Endothelial cell of umbilical vein (primary cell): ENCODE measurements around the gene CLDN2. TPM values are rescaled to one million over a fixed set of nuclear protein-coding genes. Genes with fewer than 3 reads are reported as not detected.

ENCODE experiments used
- BruUV-seq: library from RNA; stranded (reverse); fragments of 400-500 nt; replicated peaks from 2 replicates; lab custom pipeline; 2021; lab: Mats Ljungman, UMichigan
- CTCF ChIA-PET: fragments of 300-600, 350-600 bp; sonication (Branson Sonifier 250); formaldehyde crosslinking; loops from one replicate; lab custom pipeline; 2021; ENCODE audit warnings: antibody characterized with exemption, inconsistent platforms; lab: Charles Lee
- POLR2A ChIA-PET: fragments of 300-600, 350-600 bp; sonication (Branson Sonifier 250); formaldehyde crosslinking; loops from one replicate; lab custom pipeline; 2021; ENCODE audit warnings: antibody characterized with exemption, inconsistent platforms; lab: Charles Lee
- DNase-seq: peaks from one replicate; pipeline ENCODE4 v3.0.0-alpha.2; 2011; ENCODE audit warnings: low read depth, low spot score
- FAIRE-seq: peaks from 2 replicates; lab custom pipeline; 2011; peaks lifted over from hg19 to GRCh38; lab: Jason Lieb, UNC
- H2AFZ ChIP-seq: 2 replicates; pipeline ENCODE4 v1.6.0; 2012; ENCODE audit warnings: low read depth, low read length, control low read depth, inconsistent platforms
- H3K27ac ChIP-seq: 2 replicates; pipeline ENCODE4 v1.5.1; 2011; ENCODE audit warnings: low read depth, mild to moderate bottlenecking, control low read depth, low read length, moderate library complexity; ENCODE audit not compliant: insufficient read depth
- H3K27me3 ChIP-seq, 2 experiments: 2 replicates each; pipeline versions ENCODE4 v1.6.0 to v1.6.1; 2011; ENCODE audit warnings: low read length in 2 of 2, mixed read lengths in 1 of 2; ENCODE audit not compliant: control insufficient read depth in 2 of 2, insufficient read depth in 2 of 2
- H3K36me3 ChIP-seq, 2 experiments: 2 replicates in 1 of 2; 3 replicates in 1 of 2; pipeline ENCODE4 v1.5.1; 2011; ENCODE audit warnings: low read length in 2 of 2, mild to moderate bottlenecking in 1 of 2, moderate library complexity in 1 of 2; ENCODE audit not compliant: control insufficient read depth in 2 of 2, insufficient read depth in 2 of 2; ENCODE audit errors: extremely low read depth in 1 of 2
- H3K4me1 ChIP-seq: 3 replicates; pipeline ENCODE4 v1.5.1; 2011; ENCODE audit warnings: mild to moderate bottlenecking, low read length; ENCODE audit not compliant: control insufficient read depth, insufficient read depth; ENCODE audit errors: extremely low read depth
- H3K4me2 ChIP-seq: 2 replicates; pipeline ENCODE4 v1.6.1; 2011; ENCODE audit warnings: low read length, control low read depth, mixed read lengths; ENCODE audit not compliant: insufficient read depth
- H3K4me3 ChIP-seq, 3 experiments: fragments of 200-600 bp in 1 of 3; sonication (generic), shearing (Covaris generic) in 1 of 3; replicated peaks in 1 of 3; 2 replicates each; pipeline ENCODE4 v1.5.1; 2011 to 2016; ENCODE audit warnings: control low read depth in 3 of 3, low read length in 3 of 3, mild to moderate bottlenecking in 2 of 3, inconsistent platforms in 1 of 3, low read depth in 1 of 3, moderate library complexity in 1 of 3; ENCODE audit not compliant: insufficient read depth in 1 of 3
- H3K79me2 ChIP-seq: 2 replicates; pipeline ENCODE4 v1.6.0; 2012; ENCODE audit warnings: low read length, inconsistent platforms; ENCODE audit not compliant: control insufficient read depth, insufficient read depth
- H3K9ac ChIP-seq: replicated peaks from 2 replicates; pipeline ENCODE3; 2011; ENCODE audit warnings: low read length, control low read depth; ENCODE audit not compliant: insufficient read depth; ENCODE audit errors: extremely low read depth
- H3K9me1 ChIP-seq: replicated peaks from 3 replicates; pipeline ENCODE4 v1.6.0; 2011; ENCODE audit warnings: mild to moderate bottlenecking, low read length; ENCODE audit not compliant: control insufficient read depth, insufficient read depth; ENCODE audit errors: extremely low read depth
- H3K9me3 ChIP-seq: replicated peaks from 2 replicates; pipeline ENCODE4 v1.5.1; 2012; ENCODE audit warnings: low read length, inconsistent platforms; ENCODE audit not compliant: control insufficient read depth, insufficient read depth
- H4K20me1 ChIP-seq: replicated peaks from 2 replicates; pipeline ENCODE3; 2011; ENCODE audit warnings: mild to moderate bottlenecking, low read length; ENCODE audit not compliant: control insufficient read depth, insufficient read depth; ENCODE audit errors: extremely low read depth
- CTCF ChIP-seq, 2 donors: IDR thresholded peaks; 1 replicate in 1 of 2; 2 replicates in 1 of 2; pipeline ENCODE4 v1.5.1; 2011; ENCODE audit warnings: low read length in 2 of 2, mild to moderate bottlenecking in 2 of 2, moderate library complexity in 2 of 2, control low read depth in 1 of 2, inconsistent platforms in 1 of 2, low read depth in 1 of 2; ENCODE audit not compliant: insufficient read depth in 1 of 2; ENCODE audit errors: extremely low read depth in 1 of 2
- EZH2 ChIP-seq: IDR thresholded peaks from 2 replicates; pipeline ENCODE4 v1.6.1; 2012; ENCODE audit warnings: borderline replicate concordance, low read depth, mild to moderate bottlenecking, moderate library complexity, low read length, inconsistent platforms; ENCODE audit not compliant: severe bottlenecking
- FOS ChIP-seq: IDR thresholded peaks from 2 replicates; pipeline ENCODE4 v1.6.1; 2011; ENCODE audit warnings: mild to moderate bottlenecking, low read length, moderate library complexity, borderline replicate concordance; ENCODE audit not compliant: insufficient read depth
- GATA2 ChIP-seq: IDR thresholded peaks from 2 replicates; pipeline ENCODE4 v1.7.0; 2011; ENCODE audit warnings: low read depth, mild to moderate bottlenecking, moderate library complexity, mixed read lengths, low read length; ENCODE audit not compliant: insufficient read length, insufficient read depth
- JUN ChIP-seq: IDR thresholded peaks from 2 replicates; pipeline ENCODE4 v1.6.1; 2011; ENCODE audit warnings: borderline replicate concordance, low read depth; ENCODE audit not compliant: insufficient read length, insufficient read depth
- MAX ChIP-seq: IDR thresholded peaks from 2 replicates; pipeline ENCODE4 v1.6.1; 2011; ENCODE audit not compliant: insufficient read depth, insufficient read length
- POLR2A ChIP-seq: IDR thresholded peaks from 2 replicates; pipeline ENCODE4 v1.6.1; 2012; ENCODE audit warnings: low read depth, mild to moderate bottlenecking, control low read depth, low read length
- POLR2AphosphoS5 ChIP-seq: IDR thresholded peaks from 2 replicates; pipeline ENCODE4 v1.6.1; 2012; ENCODE audit warnings: low read depth, mild to moderate bottlenecking, control low read depth, low read length, moderate library complexity; ENCODE audit not compliant: insufficient read depth
- dilution Hi-C: fragments of 300-500 bp; cut with MboI; formaldehyde crosslinking; loops from one replicate; pipeline ENCODE4 v1.15.0; 2019; ENCODE audit warnings: low sequenced_read_pairs; ENCODE audit not compliant: extremely low pct_ligation_motif_present
- intact Hi-C: fragments of 100-400 bp; cut with micrococcal nuclease; formaldehyde crosslinking; loops from one replicate; pipeline ENCODE4 v1.10.0; 2022
- polyA plus RNA-seq, 4 experiments: library from polyadenylated mRNA; depleted of rRNA in 3 of 4; stranded (reverse) in 3 of 4; unstranded in 1 of 4; fragments of >200 nt; gene quantifications; 2 replicates each; pipeline versions ENCODE4 v1.2.1 to v1.2.3, GENCODE V29; 2011 to 2012; ENCODE audit warnings: missing spikeins in 1 of 4
- total RNA-seq: library from RNA; stranded (reverse); gene quantifications from 2 replicates; pipeline ENCODE4 v1.2.3, GENCODE V29; 2021

The CLDN2 gene
- total and polyA plus RNA-seq, 2 donors (not counting 3 experiments of a cell fraction or from before 2014, with no cell fraction given): not detected

- ChIA-PET CTCF (interaction anchor here (1.4 to 5.3 kb wide), 2 partner anchors 18 to 69 kb away, joined by 6 to 121 read pairs; no protein-coding TSS in a partner anchor), POLR2A (no interaction called here)
- no peak for FAIRE-seq
- Histone ChIP-seq H3K4me2 (no peak overlapping the region), H2AFZ (no peak overlapping the region), H3K27me3 (no peaks in the 10 kb centered on the region), H3K79me2 (no peaks in the 10 kb centered on the region), H3K9ac (no peak overlapping the region), H4K20me1 (no peaks in the 10 kb centered on the region), H3K9me3 (no peaks in the 10 kb centered on the region), H3K27ac (no peak overlapping the region), H3K36me3 (no peaks in the 10 kb centered on the region), H3K9me1 (no peaks in the 10 kb centered on the region), H3K4me1 (peaks cover 16% of the 10 kb centered on the region), H3K4me3 (no peak overlapping the region)
- TF ChIP-seq JUN (no peak), FOS (no peak), POLR2A (no peak), GATA2 (no peak), POLR2AphosphoS5 (no peak), EZH2 (no peak), MAX (no peak), CTCF (IDR thresholded peaks at IDR 0.05; ENCODE audit: extremely low read depth in 1 of 2, insufficient read depth in 1 of 2, low read depth in 1 of 2, low read length in 2 of 2) (no peak)
- dilution Hi-C loops: no loop called here
- BruUV-seq: no TSS peak
- intact Hi-C loops: loop anchor here (10.0 kb wide), 2 partner anchors 133 to 433 kb away; no protein-coding TSS in a partner anchor
- no peak for DNase-seq
Measured at GRCh38 chrX:106891762-106892460, 28.3 kb upstream of the CLDN2 start.
